Measurements from ENCODE around the gene COLEC11. TPM values are rescaled to one million over a fixed set of nuclear protein-coding genes. Genes with fewer than 3 reads are reported as not detected.

Gene COLEC11
- total RNA-seq, 4 donors from 2014 or later = 0.66 to 6.7 (median 1.6) TPM; not detected in 1

- peaks cover 0 to 3% (median 1%) of the 10 kb centered on the region in 4 donors for H3K4me1 ChIP-seq
- no peak for DNase-seq (ENCODE audit: low spot score in 2 of 2)
- no peak overlapping the region for H3K4me3 ChIP-seq
- WGBS, 2 donors = 68 to 69% methylated on average over 6 of the region's 6 CpGs
- H3K36me3 ChIP-seq = no peaks in the 10 kb centered on the region
- no peak overlapping the region for H3K27ac ChIP-seq
- H3K9me3 ChIP-seq = no peaks in the 10 kb centered on the region
- H3K27me3 ChIP-seq = no peaks in the 10 kb centered on the region
- TF ChIP-seq POLR2A (IDR thresholded peaks at IDR 0.05) (no peak), CTCF (IDR thresholded peaks at IDR 0.05) (no peak), EP300 (IDR thresholded peaks at IDR 0.05) (no peak)
These were observed 2.7 kb downstream of the COLEC11 start for GRCh38 chr2:3597567-3597966.

- Histone ChIP-seq H3K36me3 (no peaks in the 10 kb centered on the region), H3K27me3 (no peaks in the 10 kb centered on the region), H3K4me1 (peaks cover 0 to 3% (median 1%) of the 10 kb centered on the region in 4 donors), H3K27ac (no peak overlapping the region), H3K9me3 (no peaks in the 10 kb centered on the region), H3K4me3 (no peak overlapping the region)
- WGBS, 2 donors = 76 to 81% methylated on average over 22 of the region's 22 CpGs
- TF ChIP-seq EP300 (IDR thresholded peaks at IDR 0.05) (no peak), CTCF (IDR thresholded peaks at IDR 0.05) (no peak), POLR2A (IDR thresholded peaks at IDR 0.05) (no peak)
- no peak for DNase-seq (ENCODE audit: low spot score in 2 of 2)
These were observed 3.4 kb downstream of the COLEC11 start for GRCh38 chr2:3598197-3598910.

- Histone ChIP-seq H3K27ac (no peak overlapping the region), H3K4me3 (no peak overlapping the region), H3K27me3 (no peaks in the 10 kb centered on the region), H3K4me1 (peaks cover 0 to 3% (median 1%) of the 10 kb centered on the region in 4 donors), H3K36me3 (no peaks in the 10 kb centered on the region), H3K9me3 (no peaks in the 10 kb centered on the region)
- DNase-seq (ENCODE audit: low spot score in 2 of 2) = no peak
- no peak for TF ChIP-seq CTCF (IDR thresholded peaks at IDR 0.05)
- no peak for TF ChIP-seq POLR2A (IDR thresholded peaks at IDR 0.05)
- no peak for TF ChIP-seq EP300 (IDR thresholded peaks at IDR 0.05)
- 86% methylated on average over 22 of the region's 22 CpGs for WGBS, 2 donors
These were observed 4.3 kb downstream of the COLEC11 start for GRCh38 chr2:3598912-3599854.

GRCh38 chr2:3600256-3600855 is 5.4 kb downstream of the COLEC11 start:
- H3K27me3 ChIP-seq = no peaks in the 10 kb centered on the region
- H3K4me3 ChIP-seq = no peak overlapping the region
- DNase-seq (ENCODE audit: low spot score in 2 of 2) = no peak
- H3K27ac ChIP-seq = no peak overlapping the region
- WGBS, 2 donors = 82 to 84% methylated on average over 11 of the region's 11 CpGs
- no peaks in the 10 kb centered on the region for H3K9me3 ChIP-seq
- no peaks in the 10 kb centered on the region for H3K36me3 ChIP-seq
- TF ChIP-seq EP300 (IDR thresholded peaks at IDR 0.05) (no peak), CTCF (IDR thresholded peaks at IDR 0.05) (no peak), POLR2A (IDR thresholded peaks at IDR 0.05) (no peak)
- no peaks in the 10 kb centered on the region for H3K4me1 ChIP-seq
